ENCODE data around the gene FKBP9.
A peak's percentile ranks its signal among the peaks of the same experiment; 100 is the strongest.

Gene FKBP9

DNA sequence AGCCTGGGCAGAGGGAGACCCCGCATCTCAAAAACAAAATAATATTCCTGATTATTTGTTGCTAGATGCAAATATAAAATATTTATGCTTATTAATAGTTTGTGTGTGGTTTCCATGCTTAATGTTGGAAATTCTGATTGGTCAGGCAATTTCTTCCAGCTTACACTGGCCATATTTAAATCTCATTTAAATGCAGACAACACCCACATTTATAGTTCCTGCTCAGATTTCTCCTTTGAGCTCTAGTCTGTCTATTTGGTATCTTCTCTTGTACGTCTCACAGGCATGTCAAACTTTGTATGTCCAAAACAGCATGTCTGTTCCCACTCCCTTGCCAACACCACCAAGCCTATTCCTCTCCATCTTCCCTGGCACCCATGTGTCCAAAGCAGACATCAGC, 52.5 kb downstream of the FKBP9 start:
- DNase-seq, result no peak

DNA sequence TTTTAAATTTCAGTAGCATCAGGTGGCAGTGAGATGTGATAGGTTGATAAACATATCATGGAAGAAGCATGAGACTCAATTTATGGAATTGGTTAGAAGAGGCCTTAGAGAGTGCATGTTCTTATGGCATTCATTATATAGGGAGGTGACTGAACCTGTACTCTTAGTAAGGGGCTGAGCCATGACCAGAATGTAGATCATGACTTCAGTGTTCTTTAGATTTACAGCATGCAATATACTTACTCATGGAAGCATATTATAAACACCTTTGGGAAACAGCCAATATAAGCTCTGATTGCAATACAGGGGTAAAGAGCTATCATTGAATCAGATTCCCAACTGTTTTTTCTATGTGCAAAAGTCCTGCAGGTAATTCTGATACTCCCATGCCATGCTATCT, 55.1 kb downstream of the FKBP9 start:
- DNase-seq, result no peak

DNA sequence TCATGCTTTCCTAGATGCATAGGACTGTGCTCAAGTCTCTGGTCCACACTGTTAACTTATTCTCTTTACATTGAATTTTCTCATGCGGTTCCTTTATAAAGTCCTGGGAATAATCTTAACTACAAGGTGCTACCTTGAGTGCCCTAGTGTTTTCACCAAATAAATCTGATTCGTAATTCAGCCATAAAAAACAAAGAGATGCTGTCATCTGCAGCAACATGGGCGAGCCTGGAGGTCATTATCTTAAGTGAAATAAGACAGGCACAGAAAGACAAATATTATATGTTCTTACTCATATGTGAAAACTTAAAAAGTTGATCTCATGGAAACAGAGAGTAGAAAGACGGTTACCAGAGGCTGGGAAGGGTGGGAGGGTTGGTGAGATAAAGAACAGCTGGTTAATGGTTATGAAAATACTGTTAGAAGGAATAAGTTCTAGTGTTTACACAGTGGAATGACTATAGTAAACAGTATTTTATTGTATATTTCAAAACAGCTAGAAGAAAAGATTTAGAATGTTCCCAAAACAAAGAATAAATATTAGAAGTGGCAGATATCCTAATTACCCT, 67.0 kb downstream of the FKBP9 start:
- DNase-seq, result no peak

DNA sequence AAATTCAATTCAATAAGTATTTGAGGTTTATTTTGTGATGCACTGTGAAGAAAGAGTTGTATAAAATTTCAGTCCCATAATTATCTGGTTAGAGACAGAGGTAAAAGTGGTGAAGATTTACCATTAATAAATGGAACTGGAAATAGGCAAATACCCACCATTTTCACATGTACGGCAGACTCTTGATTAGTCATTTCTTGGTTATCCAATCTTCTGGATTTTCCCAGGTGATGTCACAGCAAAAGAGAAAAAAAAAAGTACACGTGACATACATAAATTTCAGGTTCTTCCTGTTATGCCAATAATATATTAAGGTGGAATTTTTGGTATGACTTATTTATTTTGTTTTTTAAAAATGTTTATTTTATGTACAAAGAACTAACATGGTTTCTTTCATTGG, 78.5 kb downstream of the FKBP9 start:
- DNase-seq, result no peak

DNA sequence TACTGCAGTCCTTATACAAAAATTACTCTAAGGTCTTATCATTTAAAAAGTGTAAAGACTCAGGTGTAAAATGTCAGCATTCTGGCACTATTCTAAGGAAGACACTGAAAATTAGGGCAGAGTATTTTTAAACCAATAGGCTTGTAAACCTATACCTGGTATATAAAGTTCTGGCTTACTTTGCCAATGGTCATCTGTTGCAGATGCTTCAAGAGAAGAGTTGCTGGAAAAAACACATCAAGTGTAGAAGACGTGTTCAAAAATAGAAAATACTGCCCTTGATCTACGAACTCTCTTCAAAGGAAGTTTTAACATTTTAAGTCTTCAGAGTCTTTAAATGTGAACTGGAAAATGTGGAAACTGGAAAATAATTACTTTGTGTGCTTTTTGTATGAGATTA, 81.4 kb downstream of the FKBP9 start:
- no peak for DNase-seq

DNA sequence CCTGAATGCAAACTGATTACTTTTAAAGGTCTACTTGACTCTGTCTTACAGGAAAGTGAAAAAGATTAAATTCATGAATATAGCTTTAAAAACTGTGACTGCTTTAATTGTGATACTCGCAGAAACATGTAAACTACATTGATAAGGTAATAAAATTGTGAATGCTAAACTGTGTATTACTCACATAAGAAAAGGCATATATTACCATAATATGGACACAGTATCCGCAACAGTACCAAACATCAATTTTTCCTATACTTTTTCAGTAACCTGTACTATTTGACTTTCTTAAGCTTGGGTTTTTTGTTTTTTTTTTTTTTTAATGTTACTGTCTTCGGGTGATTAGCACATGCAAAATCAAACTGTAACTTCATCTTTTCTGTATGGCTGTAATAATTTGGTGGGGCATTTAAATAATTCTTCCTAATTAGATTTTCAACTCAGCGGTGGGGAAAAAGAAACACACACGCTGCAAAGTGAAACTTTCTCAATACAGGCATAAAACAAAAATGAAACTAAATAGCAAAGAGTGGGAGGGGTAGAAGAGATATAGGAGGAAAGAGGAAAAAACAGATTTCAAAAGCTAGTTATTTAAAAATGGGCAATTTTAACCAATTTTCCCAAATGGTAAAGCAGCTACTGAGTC, 82.1 kb downstream of the FKBP9 start:
- DNase-seq, result no peak

DNA sequence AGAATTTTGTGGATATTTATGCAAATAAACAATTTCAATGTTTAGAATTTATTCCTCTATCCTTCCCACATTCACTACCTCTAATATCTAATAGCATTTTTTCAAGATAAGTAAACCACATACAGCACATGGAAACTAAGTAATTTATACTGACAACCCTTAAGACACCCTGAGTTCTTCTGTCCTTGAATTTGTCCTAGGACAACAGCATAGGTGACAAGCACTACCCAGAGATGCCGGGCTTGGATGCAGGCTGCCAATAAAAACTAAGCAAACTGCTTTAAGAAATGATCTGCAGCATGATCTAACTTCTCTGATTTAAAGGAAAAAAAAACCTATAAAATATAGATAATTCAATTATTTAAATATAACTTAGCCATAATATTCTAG, 82.7 kb downstream of the FKBP9 start:
- no peak for DNase-seq

DNA sequence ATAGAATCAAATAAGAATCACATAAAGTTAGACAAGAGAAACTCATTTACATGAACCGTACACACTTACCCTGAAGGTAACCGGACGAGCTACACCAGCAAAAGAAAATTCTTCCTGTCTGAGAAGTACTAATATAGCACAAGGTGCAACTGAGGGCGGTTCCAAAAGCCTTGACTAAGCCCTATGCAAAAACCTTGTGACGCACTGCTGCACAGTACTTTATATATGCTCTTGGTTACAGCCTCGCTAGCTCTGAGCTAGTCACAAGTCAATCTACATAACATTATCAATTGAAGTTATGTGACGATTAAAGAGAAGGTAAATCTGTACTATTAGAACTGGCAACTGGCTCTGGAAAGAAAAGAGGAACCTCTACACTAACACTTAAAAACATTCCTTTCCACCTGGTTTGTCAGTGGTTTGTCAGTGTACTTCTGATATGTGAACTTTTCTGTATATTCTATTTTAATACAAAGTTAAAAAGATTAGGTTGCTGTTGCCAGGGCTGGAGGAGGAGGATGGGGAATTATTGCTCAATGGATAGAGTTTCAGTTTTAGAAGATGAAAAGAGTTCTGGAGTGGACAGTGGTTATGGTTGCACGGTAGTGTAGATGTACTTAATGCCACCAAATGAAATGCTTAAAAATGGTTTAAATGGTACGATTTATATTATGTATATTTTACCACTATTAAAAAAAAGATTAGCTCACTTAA, 83.7 kb downstream of the FKBP9 start:
- DNase-seq, result no peak

DNA sequence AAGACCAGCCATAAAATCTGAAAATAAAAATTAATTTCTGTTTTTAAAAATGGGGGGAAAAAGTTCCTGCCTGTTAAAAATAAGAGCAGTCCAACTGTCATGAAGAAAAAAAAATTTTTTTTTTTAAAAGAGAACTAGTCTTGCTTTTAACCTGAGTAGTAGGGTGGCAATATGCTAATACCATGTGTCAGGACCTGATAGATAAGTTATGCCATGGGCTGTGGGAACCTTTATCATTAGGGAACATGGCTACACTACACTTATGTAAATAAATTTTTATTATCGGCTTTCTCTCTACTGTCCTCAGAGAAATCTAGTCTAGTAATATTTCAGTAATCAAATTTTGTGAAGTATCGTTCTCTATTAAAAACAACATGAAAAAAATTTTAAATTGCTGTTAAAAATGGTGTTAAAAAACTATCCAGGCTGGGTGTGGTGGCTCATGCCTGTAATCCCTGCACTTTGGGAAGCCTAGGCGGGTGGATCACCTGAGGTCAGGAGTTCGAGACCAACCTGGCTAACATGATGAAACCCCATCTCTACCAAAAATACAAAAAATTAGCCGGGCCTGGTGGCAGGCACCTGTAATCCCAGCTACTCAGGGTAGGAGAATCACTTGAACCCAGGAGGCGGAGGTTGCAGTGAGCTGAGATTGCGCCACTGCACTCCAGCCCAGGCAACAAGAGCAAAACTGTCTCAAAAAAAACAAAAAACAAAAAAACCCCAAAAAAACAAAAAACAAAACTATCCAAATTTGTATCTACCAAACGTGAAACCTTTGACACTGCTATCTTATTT, 84.6 kb downstream of the FKBP9 start:
- no peak for DNase-seq

DNA sequence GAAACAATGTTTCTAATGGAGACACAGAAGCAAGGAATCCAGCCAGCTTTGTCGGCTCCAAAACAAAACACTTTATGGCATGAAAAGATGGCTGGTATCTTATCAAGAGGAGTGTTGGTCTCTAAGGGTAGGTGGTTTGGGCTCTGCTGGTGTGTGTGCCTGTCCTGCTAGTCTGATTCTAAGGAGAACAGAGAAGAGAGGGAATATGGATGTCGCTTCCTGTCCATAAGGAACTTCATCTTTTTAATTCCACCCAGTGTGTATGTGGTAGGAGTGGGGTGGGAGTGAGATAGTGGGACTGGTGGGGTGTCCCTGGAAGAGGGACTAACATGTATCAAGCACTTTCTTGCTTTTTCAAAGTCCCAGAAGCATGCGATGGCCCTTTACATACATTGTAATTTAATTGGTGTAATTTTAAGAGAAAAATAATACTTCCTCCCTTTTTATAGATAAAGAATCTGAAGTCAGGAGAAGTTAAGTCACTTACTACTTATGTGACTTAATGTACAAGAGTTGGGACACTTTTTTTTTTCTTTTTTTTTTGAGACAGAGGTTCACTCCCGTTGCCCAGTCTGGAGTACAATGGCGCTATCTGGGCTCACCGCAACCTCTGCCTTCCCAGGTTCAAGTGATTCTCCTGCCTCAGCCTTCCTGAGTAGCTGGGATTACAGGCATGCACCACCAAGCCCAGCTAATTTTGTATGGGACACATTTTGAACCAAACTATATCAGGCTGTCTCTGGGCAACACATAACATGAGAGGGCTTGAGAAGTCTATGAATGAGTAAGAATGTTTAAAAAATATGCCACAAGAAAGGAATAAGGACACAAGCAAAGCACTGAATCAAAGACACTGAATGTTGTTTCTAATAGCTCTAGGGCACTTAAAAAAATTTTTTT, 86.5 kb downstream of the FKBP9 start:
- no peak for DNase-seq

DNA sequence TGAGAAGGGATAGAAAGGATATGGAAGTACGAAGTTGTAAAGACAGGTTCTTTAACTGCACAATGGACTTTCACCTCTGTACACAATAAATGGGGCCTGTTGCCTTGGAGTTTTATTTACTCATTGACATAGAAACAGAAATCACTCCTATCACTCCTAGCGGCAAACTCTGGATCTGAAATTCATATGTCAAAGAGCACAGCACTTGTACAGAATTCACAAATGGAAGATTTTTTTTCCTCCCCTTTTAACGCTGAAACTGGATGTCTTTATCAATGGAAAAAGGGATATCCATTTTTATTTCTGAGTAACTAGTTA, 87.1 kb downstream of the FKBP9 start:
- no peak for DNase-seq

DNA sequence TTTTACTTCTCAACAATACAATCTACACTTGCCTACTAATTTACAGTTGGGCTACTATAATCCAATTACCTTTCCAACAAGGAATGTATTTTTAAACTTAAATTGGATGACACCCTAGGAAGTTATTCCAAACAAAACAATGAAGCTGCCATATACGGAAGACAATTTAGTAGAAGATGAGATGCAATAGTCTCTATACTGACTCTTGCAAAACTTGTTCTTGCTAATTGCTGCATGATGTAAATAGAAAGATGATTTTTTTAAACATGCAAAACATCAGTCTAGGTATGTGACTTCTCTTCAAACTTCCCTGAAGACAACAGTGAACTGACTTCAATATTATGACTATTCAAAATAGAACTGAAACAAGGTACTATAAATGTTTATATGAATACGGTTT, 87.7 kb downstream of the FKBP9 start:
- DNase-seq, result no peak

DNA sequence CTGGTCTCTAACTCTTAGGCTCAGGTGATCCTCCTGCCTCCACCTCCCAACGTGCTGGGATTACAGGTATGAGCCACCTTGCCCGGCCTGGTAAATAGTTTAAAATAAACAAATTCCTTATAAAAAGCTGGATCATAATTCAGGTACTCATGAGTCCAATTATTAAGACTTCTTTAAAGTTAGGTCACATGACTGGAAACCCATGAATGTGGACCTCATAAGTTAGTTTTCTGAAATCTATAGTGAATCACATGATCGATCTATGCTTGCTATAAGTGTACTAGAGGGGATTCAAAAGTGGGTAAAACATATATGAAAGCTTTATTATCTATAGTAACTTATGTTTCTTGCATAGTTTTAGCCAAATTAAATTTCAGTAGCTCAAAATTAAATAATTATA, 91.0 kb downstream of the FKBP9 start:
- no peak for DNase-seq

DNA sequence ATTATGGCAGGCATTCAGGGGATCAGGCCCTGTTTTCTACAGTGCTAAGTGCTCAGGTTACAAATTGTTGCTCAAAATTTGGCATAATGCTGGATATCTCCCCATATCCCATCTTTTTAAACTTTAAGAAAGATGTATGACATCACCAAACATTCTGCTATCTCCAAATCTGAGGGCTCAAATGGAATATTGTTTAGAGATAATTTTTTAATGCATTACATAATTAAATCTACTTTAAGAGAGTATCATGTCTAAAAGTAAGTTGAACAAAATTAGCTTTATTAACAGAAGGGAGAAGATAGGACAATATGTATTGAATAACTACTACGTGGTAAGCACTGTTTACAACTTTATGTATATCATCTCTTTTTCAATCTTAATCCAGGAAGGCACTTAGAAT, 91.5 kb downstream of the FKBP9 start:
- DNase-seq, result no peak

DNA sequence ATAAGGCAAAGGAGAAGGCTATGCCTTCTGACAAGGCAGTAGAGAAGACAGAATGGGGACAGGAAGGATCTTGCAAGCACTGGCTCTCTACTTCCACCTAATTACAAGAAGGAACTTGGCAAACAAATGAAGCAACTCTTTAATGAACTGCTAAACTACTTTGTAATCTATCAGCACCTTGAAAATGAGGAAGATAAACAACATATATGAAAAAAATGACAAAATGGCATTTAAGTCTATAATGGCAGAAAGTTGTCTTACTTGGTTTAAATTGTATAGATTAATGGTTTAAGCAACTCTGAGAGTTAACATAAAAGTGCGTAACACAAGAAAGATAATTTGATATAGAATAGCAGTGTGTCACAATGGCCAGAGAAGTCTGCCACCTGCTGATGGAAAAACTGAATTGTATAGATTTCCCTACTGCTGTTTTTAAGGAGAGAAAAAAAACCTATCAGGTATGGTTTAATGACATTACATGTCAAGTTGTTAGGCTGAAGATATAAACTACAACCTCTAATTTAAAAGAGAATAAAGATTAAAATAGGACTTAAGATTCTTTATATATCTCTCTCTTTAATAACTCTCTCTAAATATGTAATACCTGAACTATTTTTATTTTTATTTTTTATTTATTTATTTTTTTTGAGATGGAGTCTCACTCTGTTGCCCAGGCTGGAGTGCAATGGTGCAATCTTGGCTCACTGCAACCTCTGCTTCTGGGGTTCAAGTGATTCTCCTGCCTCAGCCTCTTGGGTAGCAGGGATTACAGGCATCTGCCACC, 93.5 kb downstream of the FKBP9 start:
- peak; percentile 38 for DNase-seq

DNA sequence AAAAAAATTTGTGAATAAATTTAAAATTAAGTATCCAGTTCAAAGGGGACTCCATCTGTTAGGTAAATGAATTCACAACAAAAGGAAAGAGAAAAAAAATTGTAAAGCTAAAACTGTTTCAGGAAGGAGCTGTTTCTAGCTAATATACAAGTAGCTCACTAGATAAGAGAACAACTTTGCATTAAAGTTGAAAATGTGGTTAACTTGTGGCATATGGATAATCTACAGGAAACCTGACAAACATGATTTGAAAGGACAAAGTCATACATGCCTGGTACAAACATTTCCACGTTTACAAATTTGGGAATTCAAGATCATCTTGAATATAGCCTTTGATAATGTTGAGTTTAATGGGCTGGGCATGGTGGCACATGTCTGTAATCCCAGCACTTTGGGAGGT, 96.5 kb downstream of the FKBP9 start:
- no peak for DNase-seq

DNA sequence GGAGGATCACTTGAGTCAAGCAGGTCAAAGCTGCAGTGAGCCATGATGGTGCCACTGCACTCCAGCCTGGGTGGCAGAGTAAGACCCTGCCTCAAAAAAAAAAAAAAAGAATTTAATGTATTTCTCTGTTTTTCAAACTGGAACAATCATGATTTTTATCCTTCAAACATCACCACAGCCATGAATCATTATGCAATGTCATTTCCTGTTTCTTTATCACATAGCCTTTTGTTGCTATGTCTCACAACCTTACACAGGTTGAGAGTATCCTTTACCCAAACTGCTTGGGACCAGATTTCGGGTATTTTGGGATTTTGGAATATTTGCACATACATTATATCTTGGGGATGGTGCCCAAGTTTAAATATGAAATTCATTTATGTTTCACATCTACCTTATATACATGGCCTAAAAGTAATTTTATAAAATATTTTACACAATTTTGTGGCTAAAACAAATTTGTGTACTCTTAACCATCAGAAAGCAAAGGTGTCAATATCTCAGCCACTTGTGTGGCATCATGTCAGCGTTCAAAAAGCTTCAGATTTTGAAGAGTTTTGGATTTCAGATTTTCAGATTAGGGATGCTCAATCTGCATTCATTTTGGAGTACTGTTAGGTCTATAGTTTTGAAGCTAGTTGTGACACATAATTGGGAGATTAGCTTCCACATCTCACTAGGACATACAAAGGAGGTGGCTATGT, 97.2 kb downstream of the FKBP9 start:
- DNase-seq, result no peak

DNA sequence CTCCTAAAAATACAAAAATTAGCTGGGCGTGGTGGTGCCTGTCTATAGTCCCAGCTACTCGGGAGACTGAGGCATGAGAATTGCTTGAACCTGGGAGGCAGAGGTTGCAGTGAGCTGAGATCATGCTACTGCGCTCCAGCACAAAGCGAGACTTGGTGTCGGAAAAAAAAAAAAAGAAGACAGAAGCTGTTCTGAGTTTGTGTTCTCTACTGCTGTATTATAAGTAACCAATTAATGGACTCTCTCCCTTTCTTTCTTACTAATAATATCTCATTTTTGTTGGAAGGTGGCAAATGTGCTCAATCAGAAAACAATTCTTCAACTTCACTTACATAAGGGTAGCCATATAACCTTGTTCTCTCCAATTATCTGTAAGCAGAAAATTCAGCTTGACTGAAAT, 97.9 kb downstream of the FKBP9 start:
- DNase-seq, result no peak

Data from DMS79 treated with DMSO at 0.1 percent for 48 hours (cell line).